MCF 10A (cell line): ENCODE results near the gene USB1. TPM values are rescaled to one million over a fixed set of nuclear protein-coding genes. Genes with fewer than 3 reads are reported as not detected.

Experiments used
- BruUV-seq: library from RNA; stranded (reverse); fragments of 400-500 nt; replicated peaks from 2 replicates; lab custom pipeline; 2021; lab: Mats Ljungman, UMichigan
- CTCF ChIA-PET: fragments of 300-600 bp; sonication (Branson Sonifier 250); formaldehyde crosslinking; extraction: SDS; loops from one replicate; lab custom pipeline; 2021; ENCODE audit warnings: antibody characterized with exemption, inconsistent platforms; lab: Yijun Ruan, JAX
- POLR2A ChIA-PET: fragments of 300-600, 350-650 bp; sonication (Branson Sonifier 250); formaldehyde crosslinking; extraction: SDS; loops from one replicate; lab custom pipeline; 2020; ENCODE audit warnings: antibody characterized with exemption, inconsistent platforms; lab: Yijun Ruan, JAX
- DNase-seq: peaks from one replicate; pipeline ENCODE4 v3.0.0-alpha.2; 2018; ENCODE audit not compliant: unreplicated experiment
- H3K27ac Mint-ChIP-seq: one replicate; pipeline ENCODE4 v1.8.0; 2022; ENCODE audit warnings: mild to moderate bottlenecking, low read depth, mixed read lengths; ENCODE audit not compliant: unreplicated experiment
- H3K27me3 Mint-ChIP-seq: one replicate; pipeline ENCODE4 v1.8.0; 2022; ENCODE audit warnings: mixed read lengths; ENCODE audit not compliant: insufficient read depth, unreplicated experiment
- H3K36me3 Mint-ChIP-seq: one replicate; pipeline ENCODE4 v1.8.0; 2022; ENCODE audit warnings: mild to moderate bottlenecking, moderate library complexity, mixed read lengths; ENCODE audit not compliant: insufficient read depth, unreplicated experiment
- H3K4me1 Mint-ChIP-seq: one replicate; pipeline ENCODE4 v1.8.0; 2022; ENCODE audit warnings: mixed read lengths; ENCODE audit not compliant: insufficient read depth, unreplicated experiment
- H3K4me3 Mint-ChIP-seq: one replicate; pipeline ENCODE4 v1.8.0; 2022; ENCODE audit warnings: mild to moderate bottlenecking, moderate library complexity, mixed read lengths; ENCODE audit not compliant: unreplicated experiment
- H3K9me3 Mint-ChIP-seq: one replicate; pipeline ENCODE4 v1.8.0; 2022; ENCODE audit warnings: mixed read lengths; ENCODE audit not compliant: unreplicated experiment
- CTCF ChIP-seq: fragments of 200-600 bp; IDR thresholded peaks from one replicate; pipeline ENCODE4 v1.8.0; 2022; ENCODE audit warnings: antibody characterized with exemption, mild to moderate bottlenecking; ENCODE audit not compliant: unreplicated experiment
- intact Hi-C: fragments of 100-400 bp; cut with micrococcal nuclease; formaldehyde crosslinking; loops from 2 replicates; pipeline ENCODE4 v1.14.1; 2022
- total RNA-seq: library from RNA; stranded (reverse); gene quantifications from 2 replicates; pipeline ENCODE4 v1.2.3, GENCODE V29; 2022

Gene USB1
- total RNA-seq, 1 experiment from 2014 or later = 49.2 TPM

GRCh38 chr16:57960310-57960709 lies 40.9 kb upstream of the USB1 start:
- H3K4me3 Mint-ChIP-seq = no peak overlapping the region

GRCh38 chr16:57960826-57961472 lies 40.3 kb upstream of the USB1 start:
- no peak for TF ChIP-seq CTCF
- DNase-seq = no peak
- Mint-ChIP-seq H3K36me3 (no peaks in the 10 kb centered on the region), H3K27ac (no peak overlapping the region), H3K27me3 (no peaks in the 10 kb centered on the region), H3K4me3 (no peak overlapping the region), H3K9me3 (no peaks in the 10 kb centered on the region), H3K4me1 (peaks cover 3% of the 10 kb centered on the region)
- intact Hi-C loops = no loop called here
- CTCF ChIA-PET = interaction anchor here (0.9 to 1.1 kb wide), 2 partner anchors 9 to 56 kb away, joined by 3 to 4 read pairs; no protein-coding TSS in a partner anchor
- POLR2A ChIA-PET = no interaction called here
- no TSS peak for BruUV-seq

More at GRCh38 chr16:57960310-57960709, 40.9 kb upstream of the USB1 start:
- DNase-seq = no peak
- intact Hi-C loops = no loop called here
- ChIA-PET CTCF (interaction anchor here (0.7 kb wide), 1 partner anchor 62 kb away, joined by 4 read pairs; no protein-coding TSS in a partner anchor), POLR2A (no interaction called here)
- Mint-ChIP-seq H3K27me3 (no peaks in the 10 kb centered on the region), H3K4me1 (peaks cover 6% of the 10 kb centered on the region), H3K27ac (no peak overlapping the region), H3K9me3 (no peaks in the 10 kb centered on the region), H3K36me3 (no peaks in the 10 kb centered on the region)
- no peak for TF ChIP-seq CTCF
- no TSS peak for BruUV-seq

- H3K4me1 Mint-ChIP-seq = peaks cover 6% of the 10 kb centered on the region
- TF ChIP-seq CTCF = no peak
- H3K27ac Mint-ChIP-seq = no peak overlapping the region
- H3K27me3 Mint-ChIP-seq = no peaks in the 10 kb centered on the region
- no peak for DNase-seq
- no peaks in the 10 kb centered on the region for H3K9me3 Mint-ChIP-seq
- ChIA-PET CTCF (interaction anchor here (0.6 to 1.1 kb wide), 5 partner anchors 9 to 57 kb away, joined by 3 to 4 read pairs (median 3); a partner anchor contains a TSS), POLR2A (interaction anchor here (0.7 kb wide), 1 partner anchor 11 kb away, joined by 3 read pairs; no protein-coding TSS in a partner anchor)
- H3K36me3 Mint-ChIP-seq = no peaks in the 10 kb centered on the region
- no peak overlapping the region for H3K4me3 Mint-ChIP-seq
- intact Hi-C loops = no loop called here
- no TSS peak for BruUV-seq
These were observed 39.7 kb upstream of the USB1 start for GRCh38 chr16:57961538-57961937.

GRCh38 chr16:57962046-57962445 lies 39.2 kb upstream of the USB1 start:
- Mint-ChIP-seq H3K36me3 (no peaks in the 10 kb centered on the region), H3K4me1 (peaks cover 6% of the 10 kb centered on the region), H3K27me3 (no peaks in the 10 kb centered on the region), H3K4me3 (no peak overlapping the region), H3K9me3 (no peaks in the 10 kb centered on the region), H3K27ac (no peak overlapping the region)
- no peak for TF ChIP-seq CTCF
- no peak for DNase-seq
- BruUV-seq = no TSS peak
- ChIA-PET POLR2A (interaction anchor here (0.7 kb wide), 1 partner anchor 10 kb away, joined by 3 read pairs; no protein-coding TSS in a partner anchor), CTCF (interaction anchor here (0.6 to 1.1 kb wide), 5 partner anchors 10 to 57 kb away, joined by 3 to 4 read pairs (median 3); a partner anchor contains a TSS)
- intact Hi-C loops = no loop called here
